GM23338 (cell line): ENCODE results near the gene TENM3. TPM values are rescaled to one million over a fixed set of nuclear protein-coding genes. Genes with fewer than 3 reads are reported as not detected.

Experiments
- ATAC-seq: fragments of 200-7000 bp; cut with Tn5 transposase; 3 replicates; pipeline ENCODE4 v1.9.1; 2020
- DNase-seq: peaks from one replicate; pipeline ENCODE4 v3.0.0-alpha.2; 2015; ENCODE audit warnings: low spot score
- H2AFZ ChIP-seq: fragments of 200-600 bp; sonication (generic); 2 replicates; pipeline ENCODE4 v1.8.0; 2016; ENCODE audit warnings: antibody characterized with exemption, mild to moderate bottlenecking, moderate library complexity
- H3F3A ChIP-seq: fragments of 200-600 bp; sonication (generic); replicated peaks from 2 replicates; pipeline ENCODE4 v1.8.0; 2017; ENCODE audit warnings: antibody characterized with exemption, mixed run types, low read depth
- H3K27ac ChIP-seq: fragments of 200-600 bp; sonication (generic); 2 replicates; pipeline ENCODE4 v1.6.1; 2016; ENCODE audit warnings: low read depth
- H3K27me3 ChIP-seq: fragments of 200-600 bp; sonication (generic); 2 replicates; pipeline ENCODE4 v1.8.0; 2016; ENCODE audit warnings: mild to moderate bottlenecking, mixed run types, moderate library complexity; ENCODE audit not compliant: insufficient read depth
- H3K36me3 ChIP-seq: fragments of 200-600 bp; sonication (generic); 2 replicates; pipeline ENCODE4 v1.8.0; 2016; ENCODE audit warnings: mild to moderate bottlenecking; ENCODE audit not compliant: insufficient read depth
- H3K4me1 ChIP-seq: fragments of 200-600 bp; sonication (generic); 2 replicates; pipeline ENCODE4 v1.8.0; 2016; ENCODE audit warnings: mild to moderate bottlenecking, moderate library complexity; ENCODE audit not compliant: insufficient read depth
- H3K4me2 ChIP-seq: fragments of 200-600 bp; sonication (generic); 2 replicates; pipeline ENCODE4 v1.7.1; 2017; ENCODE audit warnings: mixed run types
- H3K4me3 ChIP-seq: fragments of 200-600 bp; sonication (generic); 2 replicates; pipeline ENCODE4 v1.6.1; 2016; ENCODE audit warnings: mixed run types
- H3K79me2 ChIP-seq: fragments of 200-600 bp; sonication (generic); replicated peaks from 2 replicates; pipeline ENCODE4 v1.8.0; 2017; ENCODE audit warnings: mild to moderate bottlenecking; ENCODE audit not compliant: insufficient read depth
- H3K9me2 ChIP-seq: fragments of 200-600 bp; sonication (generic); 2 replicates; pipeline ENCODE4 v1.8.0; 2017; ENCODE audit not compliant: insufficient read depth
- H4K20me1 ChIP-seq: fragments of 200-600 bp; sonication (generic); replicated peaks from 2 replicates; pipeline ENCODE4 v1.8.0; 2017; ENCODE audit warnings: mild to moderate bottlenecking; ENCODE audit not compliant: insufficient read depth
- H3K27ac Mint-ChIP-seq: 2 replicates; pipeline ENCODE4 v1.8.0; 2020; ENCODE audit warnings: inconsistent platforms, mild to moderate bottlenecking, moderate library complexity, mixed read lengths
- H3K27me3 Mint-ChIP-seq: 3 replicates; pipeline ENCODE4 v1.8.0; 2022; ENCODE audit warnings: low read depth, mild to moderate bottlenecking, moderate library complexity, mixed read lengths, inconsistent platforms; ENCODE audit not compliant: insufficient read depth, poor library complexity
- H3K36me3 Mint-ChIP-seq: 3 replicates; pipeline ENCODE4 v1.8.0; 2021; ENCODE audit warnings: low read depth, mild to moderate bottlenecking, inconsistent platforms, moderate library complexity, mixed read lengths
- H3K4me1 Mint-ChIP-seq: 3 replicates; pipeline ENCODE4 v1.8.0; 2020; ENCODE audit warnings: mild to moderate bottlenecking, inconsistent platforms, mixed read lengths
- H3K4me3 Mint-ChIP-seq: 3 replicates; pipeline ENCODE4 v1.8.0; 2021; ENCODE audit warnings: moderate library complexity, mild to moderate bottlenecking, inconsistent platforms, mixed read lengths
- H3K9me3 Mint-ChIP-seq: 3 replicates; pipeline ENCODE4 v1.8.0; 2020; ENCODE audit warnings: moderate library complexity, mild to moderate bottlenecking, inconsistent platforms, mixed read lengths
- CREB1 ChIP-seq: fragments of 250-450 bp; sonication (Bioruptor Pico); IDR thresholded peaks from 2 replicates; pipeline ENCODE4 v1.5.0; 2020; ENCODE audit warnings: low read depth, mild to moderate bottlenecking, moderate library complexity
- ZNF114 ChIP-seq: fragments of 250-450 bp; sonication (Bioruptor Pico); IDR thresholded peaks from 2 replicates; pipeline ENCODE4 v1.5.0; 2020; ENCODE audit warnings: mild to moderate bottlenecking, moderate library complexity
- polyA plus RNA-seq: library from polyadenylated mRNA; unstranded; fragments of >200 nt; fragmentation: Nextera tagmentation; extraction: Ambion mirVana; gene quantifications from 2 replicates; pipeline ENCODE4 v1.2.1, GENCODE V29; 2016
- total RNA-seq: library from RNA; depleted of rRNA; stranded (reverse); fragments of >200 nt; shearing (Covaris generic); gene quantifications from 2 replicates; pipeline ENCODE4 v1.2.3, GENCODE V29; 2014
- TF ChIP-seq, protein P1 (sequence below): IDR thresholded peaks from one replicate; pipeline ENCODE4 v1.6.1; 2018; ENCODE audit warnings: antibody characterized with exemption; ENCODE audit not compliant: unreplicated experiment
- TF ChIP-seq, protein P2 (sequence below): IDR thresholded peaks from 2 replicates; pipeline ENCODE4 v1.6.1; 2016; ENCODE audit warnings: antibody characterized with exemption
- TF ChIP-seq, protein P3 (sequence below), 2 experiments: fragments of 200-600 bp in 1 of 2; sonication (generic) in 1 of 2; conservative IDR thresholded peaks; 2 replicates each; pipeline versions ENCODE4 v1.5.1 to v1.6.1; 2016 to 2017; ENCODE audit warnings: antibody characterized with exemption in 2 of 2, low read depth in 2 of 2, mild to moderate bottlenecking in 2 of 2, moderate library complexity in 1 of 2
- TF ChIP-seq, protein P4 (sequence below): fragments of 250-450 bp; sonication (Bioruptor Pico); IDR thresholded peaks from 2 replicates; pipeline ENCODE4 v1.5.0; 2020; ENCODE audit warnings: mild to moderate bottlenecking, moderate library complexity

TENM3 gene
- total and polyA plus RNA-seq, 2 experiments from 2014 or later, result 22.2 to 128 TPM

DNA sequence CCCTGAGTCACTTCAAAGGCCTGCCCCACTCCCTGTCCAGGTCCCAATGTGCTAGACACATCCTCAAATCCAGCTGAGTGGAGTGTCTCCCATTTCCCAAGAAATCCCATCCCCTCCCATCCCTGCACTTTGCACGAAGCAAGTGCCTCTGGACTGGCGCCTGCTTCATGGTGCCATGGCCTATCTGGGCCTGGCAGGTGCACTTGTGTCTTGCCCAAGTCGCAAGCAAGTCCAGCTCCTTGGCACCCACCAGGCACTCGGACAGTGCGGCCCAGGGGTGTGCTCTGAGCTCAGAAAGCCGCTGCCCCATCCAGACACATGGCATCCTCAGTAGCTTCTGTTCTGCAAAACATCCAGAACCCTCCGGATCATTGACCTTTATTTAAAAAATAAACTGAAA is 576.5 kb downstream of the TENM3 start (continued):
- TF ChIP-seq, protein P1, sequence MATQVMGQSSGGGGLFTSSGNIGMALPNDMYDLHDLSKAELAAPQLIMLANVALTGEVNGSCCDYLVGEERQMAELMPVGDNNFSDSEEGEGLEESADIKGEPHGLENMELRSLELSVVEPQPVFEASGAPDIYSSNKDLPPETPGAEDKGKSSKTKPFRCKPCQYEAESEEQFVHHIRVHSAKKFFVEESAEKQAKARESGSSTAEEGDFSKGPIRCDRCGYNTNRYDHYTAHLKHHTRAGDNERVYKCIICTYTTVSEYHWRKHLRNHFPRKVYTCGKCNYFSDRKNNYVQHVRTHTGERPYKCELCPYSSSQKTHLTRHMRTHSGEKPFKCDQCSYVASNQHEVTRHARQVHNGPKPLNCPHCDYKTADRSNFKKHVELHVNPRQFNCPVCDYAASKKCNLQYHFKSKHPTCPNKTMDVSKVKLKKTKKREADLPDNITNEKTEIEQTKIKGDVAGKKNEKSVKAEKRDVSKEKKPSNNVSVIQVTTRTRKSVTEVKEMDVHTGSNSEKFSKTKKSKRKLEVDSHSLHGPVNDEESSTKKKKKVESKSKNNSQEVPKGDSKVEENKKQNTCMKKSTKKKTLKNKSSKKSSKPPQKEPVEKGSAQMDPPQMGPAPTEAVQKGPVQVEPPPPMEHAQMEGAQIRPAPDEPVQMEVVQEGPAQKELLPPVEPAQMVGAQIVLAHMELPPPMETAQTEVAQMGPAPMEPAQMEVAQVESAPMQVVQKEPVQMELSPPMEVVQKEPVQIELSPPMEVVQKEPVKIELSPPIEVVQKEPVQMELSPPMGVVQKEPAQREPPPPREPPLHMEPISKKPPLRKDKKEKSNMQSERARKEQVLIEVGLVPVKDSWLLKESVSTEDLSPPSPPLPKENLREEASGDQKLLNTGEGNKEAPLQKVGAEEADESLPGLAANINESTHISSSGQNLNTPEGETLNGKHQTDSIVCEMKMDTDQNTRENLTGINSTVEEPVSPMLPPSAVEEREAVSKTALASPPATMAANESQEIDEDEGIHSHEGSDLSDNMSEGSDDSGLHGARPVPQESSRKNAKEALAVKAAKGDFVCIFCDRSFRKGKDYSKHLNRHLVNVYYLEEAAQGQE, result no peak
- TF ChIP-seq, protein P2, sequence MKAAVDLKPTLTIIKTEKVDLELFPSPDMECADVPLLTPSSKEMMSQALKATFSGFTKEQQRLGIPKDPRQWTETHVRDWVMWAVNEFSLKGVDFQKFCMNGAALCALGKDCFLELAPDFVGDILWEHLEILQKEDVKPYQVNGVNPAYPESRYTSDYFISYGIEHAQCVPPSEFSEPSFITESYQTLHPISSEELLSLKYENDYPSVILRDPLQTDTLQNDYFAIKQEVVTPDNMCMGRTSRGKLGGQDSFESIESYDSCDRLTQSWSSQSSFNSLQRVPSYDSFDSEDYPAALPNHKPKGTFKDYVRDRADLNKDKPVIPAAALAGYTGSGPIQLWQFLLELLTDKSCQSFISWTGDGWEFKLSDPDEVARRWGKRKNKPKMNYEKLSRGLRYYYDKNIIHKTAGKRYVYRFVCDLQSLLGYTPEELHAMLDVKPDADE, result no peak

DNA sequence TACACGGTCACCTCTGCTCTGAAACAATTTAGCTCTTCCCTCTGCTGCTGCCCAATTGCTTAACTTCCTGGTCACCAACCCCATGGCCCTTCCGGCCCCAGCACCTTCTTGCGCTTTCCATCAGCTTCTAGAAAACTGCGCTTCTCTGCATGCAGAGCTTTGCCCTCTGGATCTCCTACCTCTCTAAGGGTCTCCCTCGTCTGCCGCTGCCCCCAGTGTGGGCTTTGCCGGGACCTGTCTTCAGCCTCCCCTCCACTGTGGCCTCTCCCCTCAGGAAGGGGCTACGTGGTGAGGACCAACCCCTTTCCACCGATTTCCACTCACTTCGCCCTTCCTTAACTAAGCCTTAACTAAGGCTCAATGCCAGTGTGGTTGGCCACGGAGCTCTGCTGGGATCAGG is 579.4 kb downstream of the TENM3 start:
- no peak for DNase-seq
- no peak overlapping the region for H3K27ac ChIP-seq
- TF ChIP-seq ZNF114 (CRISPR knock-in tag) (no peak), CREB1 (CRISPR knock-in tag) (no peak)
- TF ChIP-seq, protein P3, sequence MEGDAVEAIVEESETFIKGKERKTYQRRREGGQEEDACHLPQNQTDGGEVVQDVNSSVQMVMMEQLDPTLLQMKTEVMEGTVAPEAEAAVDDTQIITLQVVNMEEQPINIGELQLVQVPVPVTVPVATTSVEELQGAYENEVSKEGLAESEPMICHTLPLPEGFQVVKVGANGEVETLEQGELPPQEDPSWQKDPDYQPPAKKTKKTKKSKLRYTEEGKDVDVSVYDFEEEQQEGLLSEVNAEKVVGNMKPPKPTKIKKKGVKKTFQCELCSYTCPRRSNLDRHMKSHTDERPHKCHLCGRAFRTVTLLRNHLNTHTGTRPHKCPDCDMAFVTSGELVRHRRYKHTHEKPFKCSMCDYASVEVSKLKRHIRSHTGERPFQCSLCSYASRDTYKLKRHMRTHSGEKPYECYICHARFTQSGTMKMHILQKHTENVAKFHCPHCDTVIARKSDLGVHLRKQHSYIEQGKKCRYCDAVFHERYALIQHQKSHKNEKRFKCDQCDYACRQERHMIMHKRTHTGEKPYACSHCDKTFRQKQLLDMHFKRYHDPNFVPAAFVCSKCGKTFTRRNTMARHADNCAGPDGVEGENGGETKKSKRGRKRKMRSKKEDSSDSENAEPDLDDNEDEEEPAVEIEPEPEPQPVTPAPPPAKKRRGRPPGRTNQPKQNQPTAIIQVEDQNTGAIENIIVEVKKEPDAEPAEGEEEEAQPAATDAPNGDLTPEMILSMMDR (conservative IDR thresholded peaks at IDR 0.05; ENCODE audit: low read depth in 2 of 2), result no peak
- TF ChIP-seq, protein P4, sequence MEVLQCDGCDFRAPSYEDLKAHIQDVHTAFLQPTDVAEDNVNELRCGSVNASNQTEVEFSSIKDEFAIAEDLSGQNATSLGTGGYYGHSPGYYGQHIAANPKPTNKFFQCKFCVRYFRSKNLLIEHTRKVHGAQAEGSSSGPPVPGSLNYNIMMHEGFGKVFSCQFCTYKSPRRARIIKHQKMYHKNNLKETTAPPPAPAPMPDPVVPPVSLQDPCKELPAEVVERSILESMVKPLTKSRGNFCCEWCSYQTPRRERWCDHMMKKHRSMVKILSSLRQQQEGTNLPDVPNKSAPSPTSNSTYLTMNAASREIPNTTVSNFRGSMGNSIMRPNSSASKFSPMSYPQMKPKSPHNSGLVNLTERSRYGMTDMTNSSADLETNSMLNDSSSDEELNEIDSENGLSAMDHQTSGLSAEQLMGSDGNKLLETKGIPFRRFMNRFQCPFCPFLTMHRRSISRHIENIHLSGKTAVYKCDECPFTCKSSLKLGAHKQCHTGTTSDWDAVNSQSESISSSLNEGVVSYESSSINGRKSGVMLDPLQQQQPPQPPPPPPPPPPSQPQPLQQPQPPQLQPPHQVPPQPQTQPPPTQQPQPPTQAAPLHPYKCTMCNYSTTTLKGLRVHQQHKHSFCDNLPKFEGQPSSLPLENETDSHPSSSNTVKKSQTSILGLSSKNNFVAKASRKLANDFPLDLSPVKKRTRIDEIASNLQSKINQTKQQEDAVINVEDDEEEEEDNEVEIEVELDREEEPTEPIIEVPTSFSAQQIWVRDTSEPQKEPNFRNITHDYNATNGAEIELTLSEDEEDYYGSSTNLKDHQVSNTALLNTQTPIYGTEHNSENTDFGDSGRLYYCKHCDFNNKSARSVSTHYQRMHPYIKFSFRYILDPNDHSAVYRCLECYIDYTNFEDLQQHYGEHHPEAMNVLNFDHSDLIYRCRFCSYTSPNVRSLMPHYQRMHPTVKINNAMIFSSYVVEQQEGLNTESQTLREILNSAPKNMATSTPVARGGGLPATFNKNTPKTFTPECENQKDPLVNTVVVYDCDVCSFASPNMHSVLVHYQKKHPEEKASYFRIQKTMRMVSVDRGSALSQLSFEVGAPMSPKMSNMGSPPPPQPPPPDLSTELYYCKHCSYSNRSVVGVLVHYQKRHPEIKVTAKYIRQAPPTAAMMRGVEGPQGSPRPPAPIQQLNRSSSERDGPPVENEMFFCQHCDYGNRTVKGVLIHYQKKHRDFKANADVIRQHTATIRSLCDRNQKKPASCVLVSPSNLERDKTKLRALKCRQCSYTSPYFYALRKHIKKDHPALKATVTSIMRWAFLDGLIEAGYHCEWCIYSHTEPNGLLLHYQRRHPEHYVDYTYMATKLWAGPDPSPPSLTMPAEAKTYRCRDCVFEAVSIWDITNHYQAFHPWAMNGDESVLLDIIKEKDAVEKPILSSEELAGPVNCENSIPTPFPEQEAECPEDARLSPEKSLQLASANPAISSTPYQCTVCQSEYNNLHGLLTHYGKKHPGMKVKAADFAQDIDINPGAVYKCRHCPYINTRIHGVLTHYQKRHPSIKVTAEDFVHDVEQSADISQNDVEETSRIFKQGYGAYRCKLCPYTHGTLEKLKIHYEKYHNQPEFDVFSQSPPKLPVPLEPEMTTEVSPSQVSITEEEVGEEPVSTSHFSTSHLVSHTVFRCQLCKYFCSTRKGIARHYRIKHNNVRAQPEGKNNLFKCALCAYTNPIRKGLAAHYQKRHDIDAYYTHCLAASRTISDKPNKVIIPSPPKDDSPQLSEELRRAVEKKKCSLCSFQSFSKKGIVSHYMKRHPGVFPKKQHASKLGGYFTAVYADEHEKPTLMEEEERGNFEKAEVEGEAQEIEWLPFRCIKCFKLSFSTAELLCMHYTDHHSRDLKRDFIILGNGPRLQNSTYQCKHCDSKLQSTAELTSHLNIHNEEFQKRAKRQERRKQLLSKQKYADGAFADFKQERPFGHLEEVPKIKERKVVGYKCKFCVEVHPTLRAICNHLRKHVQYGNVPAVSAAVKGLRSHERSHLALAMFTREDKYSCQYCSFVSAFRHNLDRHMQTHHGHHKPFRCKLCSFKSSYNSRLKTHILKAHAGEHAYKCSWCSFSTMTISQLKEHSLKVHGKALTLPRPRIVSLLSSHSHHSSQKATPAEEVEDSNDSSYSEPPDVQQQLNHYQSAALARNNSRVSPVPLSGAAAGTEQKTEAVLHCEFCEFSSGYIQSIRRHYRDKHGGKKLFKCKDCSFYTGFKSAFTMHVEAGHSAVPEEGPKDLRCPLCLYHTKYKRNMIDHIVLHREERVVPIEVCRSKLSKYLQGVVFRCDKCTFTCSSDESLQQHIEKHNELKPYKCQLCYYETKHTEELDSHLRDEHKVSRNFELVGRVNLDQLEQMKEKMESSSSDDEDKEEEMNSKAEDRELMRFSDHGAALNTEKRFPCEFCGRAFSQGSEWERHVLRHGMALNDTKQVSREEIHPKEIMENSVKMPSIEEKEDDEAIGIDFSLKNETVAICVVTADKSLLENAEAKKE (CRISPR knock-in tag), result no peak
- TF ChIP-seq, protein P1, result no peak
- TF ChIP-seq, protein P2, result no peak

More for the DNA sequence above, 579.4 kb downstream of the TENM3 start:
- no peaks in the 10 kb centered on the region for H4K20me1 ChIP-seq
- H2AFZ ChIP-seq, result no peak overlapping the region
- Mint-ChIP-seq H3K27me3 (peaks cover 14% of the 10 kb centered on the region), H3K9me3 (no peaks in the 10 kb centered on the region), H3K4me1 (peaks cover 21% of the 10 kb centered on the region), H3K27ac (no peak overlapping the region), H3K36me3 (no peaks in the 10 kb centered on the region), H3K4me3 (no peak overlapping the region)
- H3F3A ChIP-seq, result no peaks in the 10 kb centered on the region
- H3K4me1 ChIP-seq, result no peaks in the 10 kb centered on the region
- no peaks in the 10 kb centered on the region for H3K36me3 ChIP-seq
- no peaks in the 10 kb centered on the region for H3K79me2 ChIP-seq
- no peaks in the 10 kb centered on the region for H3K27me3 ChIP-seq
- ATAC-seq, result no peak
- no peak overlapping the region for H3K4me2 ChIP-seq
- no peaks in the 10 kb centered on the region for H3K9me2 ChIP-seq
- H3K4me3 ChIP-seq, result no peak overlapping the region
